CD4-positive, alpha-beta T cell treated with Interleukin-12 subunit alpha and Interleukin-12 subunit beta, for 1 hour (primary cell): ENCODE data around the gene FIGNL1.
"Not testable (repeated sequence)": the region's sequence is repeated elsewhere in the genome, so short reads cannot be mapped to it uniquely, and the experiment has no call there.

ENCODE experiments used
- DNase-seq: peaks from one replicate; pipeline ENCODE4 v3.0.0-alpha.2; 2020

The FIGNL1 gene

GRCh38 chr7:50470250-50471163 lies 20.4 kb upstream of the FIGNL1 start:
- DNase-seq: no peak

GRCh38 chr7:50469181-50469580 lies 19.0 kb upstream of the FIGNL1 start:
- DNase-seq: no peak

- peak; percentile 79 for DNase-seq
Observed at GRCh38 chr7:50467817-50468610, 17.9 kb upstream of the FIGNL1 start.

- DNase-seq: no peak
Observed at GRCh38 chr7:50466815-50467585, 16.9 kb upstream of the FIGNL1 start.

GRCh38 chr7:50463035-50463434 lies 12.9 kb upstream of the FIGNL1 start:
- DNase-seq: no peak

GRCh38 chr7:50462361-50462760 lies 12.2 kb upstream of the FIGNL1 start:
- no peak for DNase-seq

GRCh38 chr7:50461695-50462094 lies 11.5 kb upstream of the FIGNL1 start:
- DNase-seq: no peak

GRCh38 chr7:50459183-50459582 lies 9.0 kb upstream of the FIGNL1 start:
- DNase-seq: not testable (repeated sequence)

GRCh38 chr7:50458651-50459050 lies 8.5 kb upstream of the FIGNL1 start:
- not testable (repeated sequence) for DNase-seq

- no peak for DNase-seq
Observed at GRCh38 chr7:50456371-50457123, 6.4 kb upstream of the FIGNL1 start.

GRCh38 chr7:50455658-50456057 lies 5.5 kb upstream of the FIGNL1 start:
- DNase-seq: no peak

- no peak for DNase-seq
Observed at GRCh38 chr7:50454968-50455367, 4.8 kb upstream of the FIGNL1 start.

- DNase-seq: peak; percentile 27
Observed at GRCh38 chr7:50450590-50451032, 461 bp upstream of the FIGNL1 start.

GRCh38 chr7:50449501-50449880 lies 659 bp downstream of the FIGNL1 start:
- DNase-seq: no peak

GRCh38 chr7:50448823-50449222 lies 1.3 kb downstream of the FIGNL1 start:
- no peak for DNase-seq

- DNase-seq: no peak
Observed at GRCh38 chr7:50446542-50446960, 3.6 kb downstream of the FIGNL1 start.

- no peak for DNase-seq
Observed at GRCh38 chr7:50436133-50436806, 13.9 kb downstream of the FIGNL1 start.

- DNase-seq: no peak
Observed at GRCh38 chr7:50431722-50432305, 18.3 kb downstream of the FIGNL1 start.

GRCh38 chr7:50431316-50431715 lies 18.8 kb downstream of the FIGNL1 start:
- no peak for DNase-seq

GRCh38 chr7:50428911-50429310 lies 21.2 kb downstream of the FIGNL1 start:
- DNase-seq: no peak

GRCh38 chr7:50427518-50427917 lies 22.6 kb downstream of the FIGNL1 start:
- DNase-seq: no peak
